WTC11 (cell line): Measurements from ENCODE around the gene KIAA1958. TPM values are rescaled to one million over a fixed set of nuclear protein-coding genes. Genes with fewer than 3 reads are reported as not detected.

ENCODE experiments used
- ATAC-seq: fragments of 200-7000 bp; cut with Tn5 transposase; 2 replicates; pipeline ENCODE4 v1.10.0; 2021; ENCODE audit warnings: mild to moderate bottlenecking, moderate library complexity
- CTCF ChIA-PET: fragments of 300-600 bp; sonication (Branson Sonifier 250); formaldehyde crosslinking; loops from one replicate; lab custom pipeline; 2021; ENCODE audit warnings: antibody characterized with exemption; lab: Charles Lee
- POLR2A ChIA-PET: fragments of 350-600 bp; sonication (Branson Sonifier 250); formaldehyde crosslinking; loops from one replicate; lab custom pipeline; 2021; ENCODE audit warnings: antibody characterized with exemption; lab: Charles Lee
- DNase-seq: peaks from one replicate; pipeline ENCODE4 v3.0.0; 2021; ENCODE audit warnings: low spot score
- H3K27ac Mint-ChIP-seq: 2 replicates; pipeline ENCODE4 v1.8.0; 2021; ENCODE audit warnings: mixed read lengths
- H3K27me3 Mint-ChIP-seq: 2 replicates; pipeline ENCODE4 v1.8.0; 2021; ENCODE audit warnings: low read depth, mild to moderate bottlenecking, moderate library complexity, mixed read lengths
- H3K36me3 Mint-ChIP-seq: 2 replicates; pipeline ENCODE4 v1.8.0; 2021; ENCODE audit warnings: mixed read lengths
- H3K4me1 Mint-ChIP-seq: 2 replicates; pipeline ENCODE4 v1.8.0; 2022; ENCODE audit warnings: mixed read lengths
- H3K4me3 Mint-ChIP-seq: 2 replicates; pipeline ENCODE4 v1.8.0; 2021; ENCODE audit warnings: mild to moderate bottlenecking, moderate library complexity, mixed read lengths
- H3K9me3 Mint-ChIP-seq: 2 replicates; pipeline ENCODE4 v1.8.0; 2021; ENCODE audit warnings: mixed read lengths
- ARID4B ChIP-seq: sonication (generic); formaldehyde crosslinking; IDR thresholded peaks from 2 replicates; pipeline ENCODE4 v1.8.0; 2023; ENCODE audit warnings: missing genetic modification reagents, mild to moderate bottlenecking, borderline replicate concordance
- ATF2 ChIP-seq: sonication (generic); formaldehyde crosslinking; IDR thresholded peaks from 2 replicates; pipeline ENCODE4 v1.8.1; 2022; ENCODE audit warnings: low read depth, missing genetic modification reagents, borderline replicate concordance
- ATF6 ChIP-seq: sonication (generic); formaldehyde crosslinking; IDR thresholded peaks from 2 replicates; pipeline ENCODE4 v1.8.1; 2023; ENCODE audit warnings: mild to moderate bottlenecking, missing genetic modification reagents
- CBFB ChIP-seq: sonication (generic); formaldehyde crosslinking; IDR thresholded peaks from 2 replicates; pipeline ENCODE4 v1.8.1; 2022; ENCODE audit warnings: mild to moderate bottlenecking, low read depth, missing genetic modification reagents
- ELF4 ChIP-seq: sonication (generic); formaldehyde crosslinking; IDR thresholded peaks from 2 replicates; pipeline ENCODE4 v1.8.1; 2022; ENCODE audit warnings: low read depth, mild to moderate bottlenecking, moderate library complexity, missing genetic modification reagents
- ESRRA ChIP-seq: sonication (generic); formaldehyde crosslinking; IDR thresholded peaks from 2 replicates; pipeline ENCODE4 v1.8.1; 2022; ENCODE audit warnings: mild to moderate bottlenecking, missing genetic modification reagents, borderline replicate concordance
- GABPB1 ChIP-seq: sonication (generic); formaldehyde crosslinking; IDR thresholded peaks from 2 replicates; pipeline ENCODE4 v1.8.1; 2023; ENCODE audit warnings: mild to moderate bottlenecking, missing genetic modification reagents
- GTF2I ChIP-seq: fragments of 250-450 bp; sonication (Bioruptor Pico); conservative IDR thresholded peaks from 2 replicates; pipeline ENCODE4 v1.4.0; 2021; ENCODE audit warnings: mild to moderate bottlenecking
- KAT7 ChIP-seq: sonication (generic); formaldehyde crosslinking; IDR thresholded peaks from 2 replicates; pipeline ENCODE4 v1.8.1; 2023; ENCODE audit warnings: missing genetic modification reagents, mild to moderate bottlenecking, borderline replicate concordance
- NR2C2 ChIP-seq: sonication (generic); formaldehyde crosslinking; IDR thresholded peaks from 2 replicates; pipeline ENCODE4 v1.8.0; 2022; ENCODE audit warnings: mild to moderate bottlenecking, missing genetic modification reagents
- SMAD3 ChIP-seq: sonication (generic); formaldehyde crosslinking; IDR thresholded peaks from 2 replicates; pipeline ENCODE4 v1.8.0; 2022; ENCODE audit warnings: missing genetic modification reagents, mild to moderate bottlenecking, borderline replicate concordance
- TEAD1 ChIP-seq: sonication (generic); formaldehyde crosslinking; IDR thresholded peaks from 2 replicates; pipeline ENCODE4 v1.8.0; 2022; ENCODE audit warnings: mild to moderate bottlenecking, missing genetic modification reagents
- TP53 ChIP-seq: sonication (generic); formaldehyde crosslinking; IDR thresholded peaks from 2 replicates; pipeline ENCODE4 v1.8.1; 2023; ENCODE audit warnings: mild to moderate bottlenecking, missing genetic modification reagents
- ZBTB21 ChIP-seq: sonication (generic); formaldehyde crosslinking; IDR thresholded peaks from 2 replicates; pipeline ENCODE4 v1.8.1; 2023; ENCODE audit warnings: mild to moderate bottlenecking, missing genetic modification reagents, borderline replicate concordance
- total RNA-seq: library from RNA; stranded (reverse); gene quantifications from 3 replicates; pipeline ENCODE4 v1.2.3, GENCODE V29; 2021
- TF ChIP-seq, protein P1 (sequence below): sonication (generic); formaldehyde crosslinking; IDR thresholded peaks from 2 replicates; pipeline ENCODE4 v1.8.1; 2023; ENCODE audit warnings: mild to moderate bottlenecking, missing genetic modification reagents, borderline replicate concordance
- TF ChIP-seq, protein P2 (sequence below): sonication (generic); formaldehyde crosslinking; IDR thresholded peaks from 2 replicates; pipeline ENCODE4 v1.8.0; 2022; ENCODE audit warnings: mild to moderate bottlenecking, missing genetic modification reagents
- TF ChIP-seq, protein P3 (sequence below): sonication (generic); formaldehyde crosslinking; IDR thresholded peaks from 2 replicates; pipeline ENCODE4 v1.8.1; 2022; ENCODE audit warnings: missing genetic modification reagents, borderline replicate concordance

Gene KIAA1958
- total RNA-seq, 1 experiment from 2014 or later: 41.0 TPM

- TF ChIP-seq TEAD1 (CRISPR knock-in tag) (no peak), ATF2 (CRISPR knock-in tag) (no peak), ARID4B (no peak), KAT7 (no peak), ZBTB21 (CRISPR knock-in tag) (no peak), ESRRA (CRISPR knock-in tag) (no peak), NR2C2 (CRISPR knock-in tag) (no peak), SMAD3 (CRISPR knock-in tag) (no peak), GABPB1 (CRISPR knock-in tag) (no peak), TP53 (CRISPR knock-in tag) (no peak), ELF4 (CRISPR knock-in tag) (no peak), ATF6 (CRISPR knock-in tag) (no peak), CBFB (CRISPR knock-in tag) (no peak), GTF2I (CRISPR knock-in tag) (no peak)
- TF ChIP-seq, protein P1, sequence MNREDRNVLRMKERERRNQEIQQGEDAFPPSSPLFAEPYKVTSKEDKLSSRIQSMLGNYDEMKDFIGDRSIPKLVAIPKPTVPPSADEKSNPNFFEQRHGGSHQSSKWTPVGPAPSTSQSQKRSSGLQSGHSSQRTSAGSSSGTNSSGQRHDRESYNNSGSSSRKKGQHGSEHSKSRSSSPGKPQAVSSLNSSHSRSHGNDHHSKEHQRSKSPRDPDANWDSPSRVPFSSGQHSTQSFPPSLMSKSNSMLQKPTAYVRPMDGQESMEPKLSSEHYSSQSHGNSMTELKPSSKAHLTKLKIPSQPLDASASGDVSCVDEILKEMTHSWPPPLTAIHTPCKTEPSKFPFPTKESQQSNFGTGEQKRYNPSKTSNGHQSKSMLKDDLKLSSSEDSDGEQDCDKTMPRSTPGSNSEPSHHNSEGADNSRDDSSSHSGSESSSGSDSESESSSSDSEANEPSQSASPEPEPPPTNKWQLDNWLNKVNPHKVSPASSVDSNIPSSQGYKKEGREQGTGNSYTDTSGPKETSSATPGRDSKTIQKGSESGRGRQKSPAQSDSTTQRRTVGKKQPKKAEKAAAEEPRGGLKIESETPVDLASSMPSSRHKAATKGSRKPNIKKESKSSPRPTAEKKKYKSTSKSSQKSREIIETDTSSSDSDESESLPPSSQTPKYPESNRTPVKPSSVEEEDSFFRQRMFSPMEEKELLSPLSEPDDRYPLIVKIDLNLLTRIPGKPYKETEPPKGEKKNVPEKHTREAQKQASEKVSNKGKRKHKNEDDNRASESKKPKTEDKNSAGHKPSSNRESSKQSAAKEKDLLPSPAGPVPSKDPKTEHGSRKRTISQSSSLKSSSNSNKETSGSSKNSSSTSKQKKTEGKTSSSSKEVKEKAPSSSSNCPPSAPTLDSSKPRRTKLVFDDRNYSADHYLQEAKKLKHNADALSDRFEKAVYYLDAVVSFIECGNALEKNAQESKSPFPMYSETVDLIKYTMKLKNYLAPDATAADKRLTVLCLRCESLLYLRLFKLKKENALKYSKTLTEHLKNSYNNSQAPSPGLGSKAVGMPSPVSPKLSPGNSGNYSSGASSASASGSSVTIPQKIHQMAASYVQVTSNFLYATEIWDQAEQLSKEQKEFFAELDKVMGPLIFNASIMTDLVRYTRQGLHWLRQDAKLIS: no peak
- TF ChIP-seq, protein P2, sequence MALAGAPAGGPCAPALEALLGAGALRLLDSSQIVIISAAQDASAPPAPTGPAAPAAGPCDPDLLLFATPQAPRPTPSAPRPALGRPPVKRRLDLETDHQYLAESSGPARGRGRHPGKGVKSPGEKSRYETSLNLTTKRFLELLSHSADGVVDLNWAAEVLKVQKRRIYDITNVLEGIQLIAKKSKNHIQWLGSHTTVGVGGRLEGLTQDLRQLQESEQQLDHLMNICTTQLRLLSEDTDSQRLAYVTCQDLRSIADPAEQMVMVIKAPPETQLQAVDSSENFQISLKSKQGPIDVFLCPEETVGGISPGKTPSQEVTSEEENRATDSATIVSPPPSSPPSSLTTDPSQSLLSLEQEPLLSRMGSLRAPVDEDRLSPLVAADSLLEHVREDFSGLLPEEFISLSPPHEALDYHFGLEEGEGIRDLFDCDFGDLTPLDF (CRISPR knock-in tag): no peak
- TF ChIP-seq, protein P3, sequence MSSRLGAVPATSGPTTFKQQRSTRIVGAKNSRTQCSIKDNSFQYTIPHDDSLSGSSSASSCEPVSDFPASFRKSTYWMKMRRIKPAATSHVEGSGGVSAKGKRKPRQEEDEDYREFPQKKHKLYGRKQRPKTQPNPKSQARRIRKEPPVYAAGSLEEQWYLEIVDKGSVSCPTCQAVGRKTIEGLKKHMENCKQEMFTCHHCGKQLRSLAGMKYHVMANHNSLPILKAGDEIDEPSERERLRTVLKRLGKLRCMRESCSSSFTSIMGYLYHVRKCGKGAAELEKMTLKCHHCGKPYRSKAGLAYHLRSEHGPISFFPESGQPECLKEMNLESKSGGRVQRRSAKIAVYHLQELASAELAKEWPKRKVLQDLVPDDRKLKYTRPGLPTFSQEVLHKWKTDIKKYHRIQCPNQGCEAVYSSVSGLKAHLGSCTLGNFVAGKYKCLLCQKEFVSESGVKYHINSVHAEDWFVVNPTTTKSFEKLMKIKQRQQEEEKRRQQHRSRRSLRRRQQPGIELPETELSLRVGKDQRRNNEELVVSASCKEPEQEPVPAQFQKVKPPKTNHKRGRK (CRISPR knock-in tag): no peak
- Mint-ChIP-seq H3K4me1 (peaks cover 25% of the 10 kb centered on the region), H3K27ac (0 out of 2 replicates have a peak overlapping the region, but pooled peaks have one; percentile 3), H3K27me3 (no peaks in the 10 kb centered on the region), H3K9me3 (peaks cover 4% of the 10 kb centered on the region; the same call in 1 of the 2 replicates), H3K36me3 (no peaks in the 10 kb centered on the region), H3K4me3 (no peak overlapping the region)
- ChIA-PET CTCF (no interaction called here), POLR2A (no interaction called here)
- DNase-seq: no peak
- no peak for ATAC-seq
These were observed 42.7 kb downstream of the KIAA1958 start for GRCh38 chr9:112529316-112529715.
